ENCODE measurements around the gene CMTM7.
"Not testable (repeated sequence)": the region's sequence is repeated elsewhere in the genome, so short reads cannot be mapped to it uniquely, and the experiment has no call there.

The CMTM7 gene

GRCh38 chr3:32383136-32383711 lies 8.4 kb upstream of the CMTM7 start:
- Histone ChIP-seq H3K27ac (ENCODE audit: low read length) (no peak overlapping the region), H3K36me3 (replicated peaks; ENCODE audit: low read depth, low read length) (no peaks in the 10 kb centered on the region), H3K9ac (ENCODE audit: low read length) (no peak overlapping the region), H3K4me2 (ENCODE audit: low read length) (no peak overlapping the region), H2AFZ (ENCODE audit: low read depth, low read length) (no peak overlapping the region), H4K20me1 (ENCODE audit: insufficient read depth, low read length) (no peaks in the 10 kb centered on the region), H3K27me3 (ENCODE audit: low read depth, low read length) (peaks cover 38% of the 10 kb centered on the region), H3K4me1 (ENCODE audit: low read length) (no peaks in the 10 kb centered on the region), H3K9me3 (ENCODE audit: insufficient read depth, low read length) (no peaks in the 10 kb centered on the region), H3K79me2 (ENCODE audit: low read length) (no peaks in the 10 kb centered on the region), H3K4me3 (ENCODE audit: low read length) (no peak overlapping the region)
- TF ChIP-seq EZH2phosphoT487 (IDR thresholded peaks at IDR 0.05; ENCODE audit: low read depth) = no peak
- TF ChIP-seq CTCF (IDR thresholded peaks at IDR 0.05; ENCODE audit: low read depth, low read length) = no peak

- H3K79me2 ChIP-seq (ENCODE audit: low read length) = no peaks in the 10 kb centered on the region
- no peak overlapping the region for H3K27ac ChIP-seq (ENCODE audit: low read length)
- H3K4me3 ChIP-seq (ENCODE audit: low read length) = no peak overlapping the region
- TF ChIP-seq CTCF (IDR thresholded peaks at IDR 0.05; ENCODE audit: low read depth, low read length) (no peak), EZH2phosphoT487 (IDR thresholded peaks at IDR 0.05; ENCODE audit: low read depth) (no peak)
- no peak overlapping the region for H3K9ac ChIP-seq (ENCODE audit: low read length)
- no peaks in the 10 kb centered on the region for H3K9me3 ChIP-seq (ENCODE audit: insufficient read depth, low read length)
- H3K4me2 ChIP-seq (ENCODE audit: low read length) = no peak overlapping the region
- H4K20me1 ChIP-seq (ENCODE audit: insufficient read depth, low read length) = no peaks in the 10 kb centered on the region
- peaks cover 24% of the 10 kb centered on the region for H3K27me3 ChIP-seq (ENCODE audit: low read depth, low read length)
- H3K36me3 ChIP-seq (replicated peaks; ENCODE audit: low read depth, low read length) = no peaks in the 10 kb centered on the region
- H2AFZ ChIP-seq (ENCODE audit: low read depth, low read length) = no peak overlapping the region
- no peaks in the 10 kb centered on the region for H3K4me1 ChIP-seq (ENCODE audit: low read length)
Measured at GRCh38 chr3:32384938-32385337, 6.7 kb upstream of the CMTM7 start.

DNA sequence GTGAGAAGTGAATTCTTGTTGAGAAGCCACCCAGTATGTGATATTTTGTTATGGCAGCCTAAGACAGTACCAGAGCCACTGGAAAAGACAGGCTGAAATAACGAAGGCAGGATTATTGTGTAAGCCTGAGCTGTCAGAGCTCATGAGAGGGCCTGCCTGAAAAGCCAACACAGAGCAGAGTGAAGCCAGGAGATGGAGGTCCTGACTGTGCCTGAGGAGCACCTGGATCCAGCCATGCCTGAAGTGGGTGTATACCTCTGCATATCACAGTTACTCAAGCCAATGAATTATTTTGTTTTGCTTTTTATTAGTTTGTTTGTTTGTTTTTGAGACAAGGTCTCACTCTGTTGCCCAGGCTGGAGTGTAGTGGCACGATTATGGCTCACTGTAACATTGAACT lies 4.1 kb upstream of the CMTM7 start:
- Histone ChIP-seq H3K27ac (ENCODE audit: low read length) (no peak overlapping the region), H3K9ac (ENCODE audit: low read length) (no peak overlapping the region), H3K4me1 (ENCODE audit: low read length) (peaks cover 6% of the 10 kb centered on the region), H4K20me1 (ENCODE audit: insufficient read depth, low read length) (no peaks in the 10 kb centered on the region), H3K9me3 (ENCODE audit: insufficient read depth, low read length) (no peaks in the 10 kb centered on the region), H3K4me2 (ENCODE audit: low read length) (no peak overlapping the region), H3K27me3 (ENCODE audit: low read depth, low read length) (peaks cover 14% of the 10 kb centered on the region), H3K79me2 (ENCODE audit: low read length) (peaks cover 11% of the 10 kb centered on the region), H2AFZ (ENCODE audit: low read depth, low read length) (no peak overlapping the region), H3K36me3 (replicated peaks; ENCODE audit: low read depth, low read length) (no peaks in the 10 kb centered on the region), H3K4me3 (ENCODE audit: low read length) (no peak overlapping the region)
- TF ChIP-seq EZH2phosphoT487 (IDR thresholded peaks at IDR 0.05; ENCODE audit: low read depth) (no peak), CTCF (IDR thresholded peaks at IDR 0.05; ENCODE audit: low read depth, low read length) (no peak)

DNA sequence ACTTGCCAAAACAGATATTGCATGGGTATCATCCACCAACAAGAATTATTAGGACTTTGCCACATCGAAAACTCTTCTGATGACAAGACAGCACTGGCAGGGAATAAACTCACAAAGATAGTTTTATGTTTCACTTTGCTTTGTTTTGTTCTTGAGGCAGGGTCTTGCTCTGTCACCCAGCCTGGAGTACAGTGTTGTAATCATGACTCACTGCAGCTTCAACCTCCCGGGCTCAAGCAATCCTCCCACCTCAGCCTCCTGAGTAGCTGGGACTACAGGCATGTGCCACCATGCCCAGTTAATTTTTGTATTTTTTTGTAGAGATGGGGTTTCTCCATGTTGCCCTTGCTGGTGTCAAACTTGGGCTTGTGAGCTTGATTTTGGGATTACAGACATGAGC lies 2.1 kb upstream of the CMTM7 start:
- H3K9ac ChIP-seq (ENCODE audit: low read length); H3K4me2 ChIP-seq (ENCODE audit: low read length); H3K27me3 ChIP-seq (ENCODE audit: low read depth, low read length); H3K4me3 ChIP-seq (ENCODE audit: low read length); H3K36me3 ChIP-seq (replicated peaks; ENCODE audit: low read depth, low read length); H4K20me1 ChIP-seq (ENCODE audit: insufficient read depth, low read length); H3K27ac ChIP-seq (ENCODE audit: low read length); H2AFZ ChIP-seq (ENCODE audit: low read depth, low read length); H3K9me3 ChIP-seq (ENCODE audit: insufficient read depth, low read length): not testable (repeated sequence)
- H3K79me2 ChIP-seq (ENCODE audit: low read length) = peaks cover 32% of the 10 kb centered on the region
- peaks cover 16% of the 10 kb centered on the region for H3K4me1 ChIP-seq (ENCODE audit: low read length)

All from OCI-LY3 (cell line).